Right lobe of liver (tissue), 6 donors: Measurements from ENCODE around the gene DDX20. TPM values are rescaled to one million over a fixed set of nuclear protein-coding genes. Genes with fewer than 3 reads are reported as not detected.

ENCODE experiments used
- ATAC-seq, 4 donors: fragments of 200-7000 bp; cut with Tn5 transposase; one replicate each; pipeline ENCODE4 v1.9.1; 2020; ENCODE audit warnings: mild to moderate bottlenecking in 4 of 4, moderate library complexity in 4 of 4
- DNase-seq, 3 donors: peaks; one replicate each; pipeline ENCODE4 v3.0.0-alpha.2; 2020
- H3K27ac ChIP-seq, 3 donors: fragments of 200-600 bp; one replicate each; pipeline ENCODE4 v1.8.0; 2022
- H3K27me3 ChIP-seq, 2 donors: fragments of 200-600 bp; one replicate each; pipeline ENCODE4 v1.8.0; 2022
- H3K36me3 ChIP-seq, 4 donors: fragments of 200-600 bp; sonication (generic) in 1 of 4; one replicate each; pipeline versions ENCODE4 v1.5.1 to v1.8.0; 2017 to 2022; ENCODE audit warnings: control low read depth in 1 of 4
- H3K4me1 ChIP-seq, 4 donors: fragments of 200-600 bp; sonication (generic) in 1 of 4; one replicate each; pipeline versions ENCODE4 v1.5.1 to v1.8.0; 2017 to 2022; ENCODE audit warnings: control low read depth in 1 of 4
- H3K4me3 ChIP-seq, 3 donors: fragments of 200-600 bp; one replicate each; pipeline ENCODE4 v1.8.0; 2022
- H3K9me3 ChIP-seq, 4 donors: fragments of 200-600 bp; sonication (generic) in 1 of 4; one replicate each; pipeline versions ENCODE4 v1.5.1 to v1.8.0; 2017 to 2022; ENCODE audit warnings: control low read depth in 1 of 4
- CTCF ChIP-seq, 4 donors: fragments of 200-600 bp in 3 of 4; fragments of 450-650 bp in 1 of 4; IDR thresholded peaks; one replicate each; pipeline versions ENCODE4 v1.5.1 to v1.8.0; 2016 to 2022; ENCODE audit warnings: antibody characterized with exemption in 4 of 4, mild to moderate bottlenecking in 2 of 4
- POLR2A ChIP-seq: fragments of 450-650 bp; IDR thresholded peaks from one replicate; pipeline ENCODE4 v1.6.1; 2017; ENCODE audit warnings: antibody characterized with exemption, mild to moderate bottlenecking
- WGBS: methylation state at CpG from one replicate; pipeline ENCODE4 v1.1.6; 2018; ENCODE audit warnings: low coverage, low lambda C conversion rate; ENCODE audit not compliant: insufficient coverage; ENCODE audit errors: missing lambda C conversion rate; 5-methylcytosine and 5-hydroxymethylcytosine counted together
- intact Hi-C, 2 donors: fragments of 100-400 bp; cut with DNase I; formaldehyde crosslinking; loops; one replicate each; pipeline versions ENCODE4 v1.11.2 to v1.14.1; 2022
- total RNA-seq, 6 experiments: library from RNA; depleted of rRNA in 2 of 6; stranded (reverse); fragments of >200 nt in 2 of 6; fragmentation: NEBNext Ultra II Directional in 3 of 6; extraction: Animal tissue kit (Norgen Biotek cat#: 25700) in 3 of 6; gene quantifications; one replicate each; pipeline versions ENCODE4 v1.1.0 to v1.2.4, GENCODE V29; 2016 to 2023
- donor health status: DM: no; HTN: yes; CAD: no.
- donor health status: DM: no; HTN: no; CAD: no.
- donor health status: DM: no; HTN: no; CAD: no.
- donor health status: DM: no; HTN: yes; CAD: no.
- donor health status: DM: no; HTN: yes; CAD: no.

The DDX20 gene
- total RNA-seq, 6 experiments from 2014 or later, result 3.9 to 11.6 (median 5.1) TPM

DNA sequence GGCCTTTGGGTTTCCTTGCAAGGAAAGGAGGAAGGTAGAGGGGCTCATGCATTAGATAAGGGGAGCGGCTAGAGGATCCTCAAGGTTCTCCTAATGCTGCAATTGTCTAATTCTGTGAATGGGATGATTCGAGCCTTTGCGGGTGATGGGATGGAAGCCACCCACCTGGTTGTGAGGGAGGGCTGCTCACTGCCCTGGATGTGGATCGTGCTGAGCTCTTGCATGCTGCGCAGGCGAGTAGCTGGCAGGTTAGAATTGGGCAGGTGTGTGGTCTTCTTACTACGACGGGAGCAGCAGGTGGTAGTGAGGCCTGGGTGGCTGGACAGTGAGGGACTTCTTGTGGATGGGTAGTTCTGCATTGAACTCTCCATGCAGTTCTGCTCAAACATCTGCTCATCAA is 21.2 kb downstream of the DDX20 start:
- Histone ChIP-seq H3K27me3 (no peaks in the 10 kb centered on the region), H3K4me1 (peaks cover 0 to 6% (median 0%) of the 10 kb centered on the region in 4 donors), H3K27ac (no peak overlapping the region), H3K36me3 (no peaks in the 10 kb centered on the region), H3K4me3 (no peak overlapping the region), H3K9me3 (no peaks in the 10 kb centered on the region)
- TF ChIP-seq CTCF (IDR thresholded peaks at IDR 0.05) (no peak), POLR2A (no peak)
- no peak for DNase-seq
- ATAC-seq, result no peak
- intact Hi-C loops, result no loop called here
- WGBS, result 93% methylated on average over 8 of the region's 8 CpGs

DNA sequence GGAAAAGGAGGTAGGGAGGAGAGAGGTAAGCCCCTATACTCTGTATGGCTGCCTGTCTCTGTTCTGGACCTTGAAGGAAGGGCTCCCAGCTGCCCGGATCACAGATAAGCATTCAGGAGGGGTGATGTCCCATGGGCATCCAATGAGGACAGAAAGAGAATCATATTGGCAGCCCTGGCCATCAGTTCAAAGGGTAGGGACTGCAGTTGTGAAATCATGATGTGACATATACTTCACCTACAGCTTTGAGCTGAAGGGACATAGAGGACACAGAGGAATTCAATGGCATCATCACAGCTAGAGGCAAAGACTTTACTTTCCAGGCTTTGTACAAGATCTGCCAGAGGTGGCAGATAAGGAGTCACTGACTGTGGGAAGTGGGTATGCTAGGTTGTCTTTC is 21.6 kb downstream of the DDX20 start:
- peaks cover 0 to 6% (median 0%) of the 10 kb centered on the region in 4 donors for H3K4me1 ChIP-seq
- intact Hi-C loops, result no loop called here
- no peaks in the 10 kb centered on the region for H3K36me3 ChIP-seq
- H3K4me3 ChIP-seq, result no peak overlapping the region
- TF ChIP-seq POLR2A (no peak), CTCF (IDR thresholded peaks at IDR 0.05) (no peak)
- 47% methylated on average over 1 of the region's 1 CpG for WGBS
- ATAC-seq (peak in 3 of 4 donors; percentile 24 to 65 (median 56)), DNase-seq (no peak)
- H3K27me3 ChIP-seq, result no peaks in the 10 kb centered on the region
- H3K9me3 ChIP-seq, result no peaks in the 10 kb centered on the region
- no peak overlapping the region for H3K27ac ChIP-seq

DNA sequence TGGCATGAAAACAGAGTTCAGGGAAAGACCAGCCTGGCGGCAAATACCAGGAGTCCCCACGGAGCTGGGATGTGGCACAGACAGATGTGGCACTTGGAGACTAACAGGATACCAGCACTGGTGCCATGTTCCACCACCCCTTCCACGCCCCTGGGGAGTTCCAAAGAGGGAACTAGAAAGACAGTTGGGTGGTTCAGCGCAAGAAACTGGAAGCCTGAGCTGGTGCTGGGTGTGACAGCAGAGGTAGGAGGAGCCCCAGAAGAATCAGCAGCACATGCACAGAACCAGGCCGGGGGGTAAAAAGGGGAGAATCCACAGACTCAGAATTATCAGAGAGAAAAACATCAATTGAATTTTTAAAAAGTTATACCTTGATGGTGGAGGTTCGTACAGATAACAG is 22.4 kb downstream of the DDX20 start:
- peaks cover 0 to under 1% (median 0%) of the 10 kb centered on the region in 4 donors for H3K4me1 ChIP-seq
- no peaks in the 10 kb centered on the region for H3K36me3 ChIP-seq
- DNase-seq (no peak), ATAC-seq (no peak)
- H3K27ac ChIP-seq, result no peak overlapping the region
- no peak overlapping the region for H3K4me3 ChIP-seq
- no peaks in the 10 kb centered on the region for H3K9me3 ChIP-seq
- no peak for TF ChIP-seq CTCF (IDR thresholded peaks at IDR 0.05)
- no peak for TF ChIP-seq POLR2A
- H3K27me3 ChIP-seq, result no peaks in the 10 kb centered on the region
- intact Hi-C loops, result no loop called here
- WGBS, result 91% methylated on average over 5 of the region's 6 CpGs

- no peaks in the 10 kb centered on the region for H3K36me3 ChIP-seq
- DNase-seq, result no peak
- H3K9me3 ChIP-seq, result no peaks in the 10 kb centered on the region
- 75% methylated on average over 2 of the region's 2 CpGs for WGBS
- no peak for TF ChIP-seq POLR2A
- TF ChIP-seq CTCF (IDR thresholded peaks at IDR 0.05), result no peak
- intact Hi-C loops, result no loop called here
- H3K4me3 ChIP-seq, result no peak overlapping the region
- no peaks in the 10 kb centered on the region for H3K4me1 ChIP-seq
- no peaks in the 10 kb centered on the region for H3K27me3 ChIP-seq
- H3K27ac ChIP-seq, result no peak overlapping the region
- ATAC-seq, result no peak
These were observed 22.9 kb downstream of the DDX20 start for GRCh38 chr1:111778541-111779051.

- Histone ChIP-seq H3K4me3 (no peak overlapping the region), H3K27me3 (no peaks in the 10 kb centered on the region), H3K27ac (no peak overlapping the region), H3K9me3 (no peaks in the 10 kb centered on the region), H3K36me3 (no peaks in the 10 kb centered on the region), H3K4me1 (no peaks in the 10 kb centered on the region)
- intact Hi-C loops, result no loop called here
- DNase-seq (no peak), ATAC-seq (no peak)
- no CpG with 5 or more reads among the region's 2 CpGs for WGBS
- TF ChIP-seq POLR2A (no peak), CTCF (IDR thresholded peaks at IDR 0.05) (no peak)
These were observed 23.8 kb downstream of the DDX20 start for GRCh38 chr1:111779546-111779945.
